GM21723 (cell line): ENCODE results near the gene CTBP1.

Experiments used
- ATAC-seq: cut with Tn5 transposase; IDR thresholded peaks from one replicate; pipeline ENCODE4 v1.9.1; 2021; ENCODE audit warnings: mild to moderate bottlenecking, moderate library complexity; ENCODE audit not compliant: unreplicated experiment

Gene CTBP1

GRCh38 chr4:1225272-1226143, 23.4 kb downstream of the CTBP1 start:
- no peak for ATAC-seq

GRCh38 chr4:1223841-1224809, 24.8 kb downstream of the CTBP1 start:
- ATAC-seq: no peak

DNA sequence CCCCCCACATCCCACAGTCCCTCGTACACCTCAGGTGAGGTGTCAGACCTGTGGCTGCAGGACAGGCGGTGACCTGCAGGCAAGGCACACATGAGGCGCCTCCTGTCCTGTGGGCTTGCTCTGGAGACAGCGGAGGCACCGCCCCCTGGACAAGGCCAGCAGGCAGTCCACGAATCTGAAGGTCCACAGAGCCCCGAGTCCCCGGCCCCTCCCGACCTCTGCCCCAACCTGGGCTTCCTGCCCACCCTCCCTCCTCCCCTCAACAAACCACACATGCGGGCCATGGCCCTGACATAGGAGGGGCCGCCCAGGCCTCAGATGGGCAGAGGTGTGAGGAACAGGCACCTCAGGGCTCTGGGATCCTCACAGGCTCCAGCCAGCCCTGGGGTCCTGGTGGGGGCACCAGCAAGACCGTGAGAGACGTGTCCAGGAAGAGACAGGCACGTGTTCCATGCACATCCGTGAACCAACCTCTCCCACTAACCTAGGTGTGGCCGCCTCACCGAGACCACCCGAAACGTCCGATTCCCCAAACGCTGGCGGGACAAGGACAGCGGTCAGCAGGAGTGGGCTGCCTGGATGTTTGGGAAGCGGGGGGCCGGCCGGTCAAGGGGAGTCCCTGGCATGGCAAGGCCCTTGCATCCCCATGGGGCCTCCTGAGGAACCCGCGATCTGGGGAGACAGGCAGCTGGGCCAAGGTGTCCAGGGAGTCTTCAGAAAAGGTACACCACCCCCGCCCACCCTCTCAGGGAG, 25.8 kb downstream of the CTBP1 start:
- no peak for ATAC-seq

GRCh38 chr4:1222036-1222789, 26.7 kb downstream of the CTBP1 start:
- no peak for ATAC-seq

DNA sequence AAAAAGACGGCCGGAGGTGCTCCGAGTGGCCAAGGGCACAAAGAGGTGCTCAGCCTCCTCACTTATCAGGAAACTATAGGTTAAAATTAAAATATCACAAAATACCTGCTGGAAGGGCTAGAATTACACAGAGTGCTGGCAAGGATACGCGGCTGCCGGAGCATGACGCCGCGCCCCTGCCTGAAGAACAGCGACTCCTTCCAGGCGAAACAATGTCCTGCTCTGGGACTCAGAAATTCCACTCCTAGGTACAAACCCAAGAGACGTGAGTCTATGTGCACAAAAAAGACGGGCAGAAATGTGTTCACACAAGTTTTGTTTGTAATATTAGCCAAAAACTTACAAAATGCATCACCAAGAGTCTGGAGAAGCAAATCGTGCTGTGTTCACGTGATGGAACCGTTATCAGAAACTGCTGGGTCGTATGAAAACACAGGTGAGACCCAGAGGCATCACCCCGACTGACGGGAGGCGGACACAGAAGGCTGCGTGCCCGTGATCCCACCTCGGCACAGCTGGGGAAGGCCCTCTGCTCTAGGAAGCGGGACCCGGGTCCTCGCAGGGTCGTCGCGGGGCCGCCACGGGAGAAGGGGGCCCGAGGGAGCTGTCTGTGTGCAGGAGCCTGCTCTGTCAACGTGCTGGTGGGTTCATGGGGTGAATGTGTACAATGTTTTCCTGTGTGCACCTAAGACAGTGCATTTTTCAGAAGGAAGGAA, 27.6 kb downstream of the CTBP1 start:
- no peak for ATAC-seq

DNA sequence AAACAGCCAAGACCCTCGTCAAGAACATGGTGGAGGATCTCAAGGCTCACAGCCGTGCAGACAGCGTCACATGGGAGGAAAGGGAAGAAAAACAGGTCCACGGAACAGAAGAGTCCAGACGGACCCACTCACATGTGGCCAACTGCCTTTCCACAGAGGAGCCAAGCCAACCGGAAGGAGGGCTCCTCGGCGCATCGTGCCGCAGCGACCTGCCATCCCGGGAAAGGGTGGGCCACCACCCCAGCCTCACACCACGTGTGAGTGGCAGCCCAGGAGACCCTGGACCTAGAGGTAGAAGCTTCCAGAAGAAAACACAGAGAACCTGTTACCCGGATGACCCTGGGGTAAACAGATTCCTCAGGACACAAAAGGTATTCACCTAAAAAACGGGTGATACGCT, 28.4 kb downstream of the CTBP1 start:
- ATAC-seq: no peak

DNA sequence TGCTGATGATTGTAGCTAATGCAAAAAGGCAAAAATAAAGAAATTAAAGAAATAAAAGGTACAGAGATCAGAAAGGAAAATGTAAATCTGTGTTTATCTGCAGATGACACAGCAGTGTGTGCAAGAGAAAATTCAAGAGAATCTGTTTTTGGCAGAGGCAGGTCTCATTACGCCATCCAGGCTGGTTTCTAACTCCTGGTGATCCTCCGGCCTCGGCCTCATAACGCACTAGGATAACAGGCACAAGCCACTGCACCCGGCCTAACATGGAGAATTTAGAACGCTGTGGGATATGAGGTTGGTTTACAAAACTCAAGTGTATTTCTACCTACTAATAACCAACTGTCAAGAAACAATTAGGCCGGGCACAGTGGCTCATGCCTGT, 29.4 kb downstream of the CTBP1 start:
- no peak for ATAC-seq

DNA sequence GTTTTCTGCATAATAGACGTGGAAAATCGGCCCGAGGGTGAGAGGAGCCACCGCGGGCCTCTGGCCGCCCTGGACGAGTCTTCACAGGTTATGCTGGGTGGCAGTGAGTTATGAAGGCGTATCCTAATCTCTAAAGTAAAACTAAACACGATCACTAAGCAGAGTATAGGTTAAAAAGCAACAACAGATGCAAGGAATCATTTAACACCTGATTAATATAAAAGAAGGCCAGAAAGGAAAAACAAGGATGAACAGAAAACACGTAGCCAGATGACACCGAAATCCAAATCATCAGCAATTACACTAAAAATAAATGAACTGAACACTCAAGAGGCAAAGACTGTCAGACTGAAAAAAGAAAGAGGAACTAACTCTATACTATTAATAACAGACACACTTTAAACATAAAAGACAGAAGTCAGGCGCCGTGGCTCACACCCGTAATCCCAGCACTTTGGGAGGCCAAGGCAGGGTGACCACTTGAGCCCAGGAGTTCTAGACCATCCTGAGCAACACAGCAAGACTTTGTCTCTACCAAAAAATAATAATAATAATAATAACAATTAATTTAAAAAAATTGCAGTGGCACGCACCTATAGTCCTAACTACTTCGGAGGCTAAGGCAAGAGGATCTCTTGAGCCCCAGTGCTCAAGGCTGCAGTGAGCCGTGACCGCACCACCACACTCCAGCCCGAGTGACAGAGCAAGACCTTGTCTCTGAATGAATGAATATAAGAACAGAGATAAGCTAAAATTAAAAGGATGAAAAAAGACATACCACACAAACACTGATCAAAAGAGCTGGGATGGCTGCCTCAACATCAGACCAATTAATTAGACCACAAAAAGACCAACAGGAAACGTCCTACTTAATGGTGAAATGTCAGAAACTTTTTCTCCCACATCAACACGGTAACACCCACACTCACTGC, 30.0 kb downstream of the CTBP1 start:
- peak; percentile 66 for ATAC-seq

DNA sequence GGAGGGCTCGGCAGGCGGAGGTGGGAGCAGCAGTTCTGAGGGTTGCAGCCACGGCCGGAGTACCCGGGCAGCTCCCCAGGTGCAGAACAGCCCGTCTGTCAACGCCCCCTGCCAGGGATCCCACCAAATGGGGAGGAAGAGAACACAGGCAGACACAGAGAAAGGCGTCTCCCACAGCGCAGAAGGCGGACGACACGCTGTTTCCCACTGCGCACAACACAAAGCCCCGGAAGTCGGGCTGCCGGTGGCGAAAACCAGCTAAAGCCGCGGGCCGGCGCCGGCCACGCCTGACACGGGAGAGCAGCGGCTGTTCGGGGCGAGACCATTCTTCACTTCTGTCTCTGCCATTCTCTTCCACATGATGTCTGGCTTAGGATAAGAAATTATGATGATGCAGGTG, 31.6 kb downstream of the CTBP1 start:
- no peak for ATAC-seq

DNA sequence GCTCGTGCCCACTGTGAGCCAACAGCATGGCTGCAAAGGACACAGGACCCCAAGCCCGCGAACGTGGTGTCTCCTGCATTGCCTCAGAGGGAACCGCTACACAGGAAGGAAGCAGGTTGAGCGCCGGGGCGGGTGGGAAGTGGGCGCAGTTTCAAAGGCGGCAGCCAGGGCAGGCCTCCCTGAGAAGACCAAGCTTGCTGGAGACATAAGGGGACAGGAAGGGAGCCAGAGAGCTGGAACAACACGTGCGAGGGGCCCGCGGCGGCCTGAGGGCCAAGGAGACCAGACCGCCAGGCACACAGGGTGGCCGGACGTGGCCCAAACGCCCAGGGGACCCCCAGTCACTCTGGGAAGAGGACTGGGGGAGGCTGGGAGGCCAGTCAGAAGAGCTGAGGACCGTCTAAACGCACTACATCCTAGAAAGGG, 32.0 kb downstream of the CTBP1 start:
- no peak for ATAC-seq

GRCh38 chr4:1216076-1216614, 32.8 kb downstream of the CTBP1 start:
- ATAC-seq: no peak

DNA sequence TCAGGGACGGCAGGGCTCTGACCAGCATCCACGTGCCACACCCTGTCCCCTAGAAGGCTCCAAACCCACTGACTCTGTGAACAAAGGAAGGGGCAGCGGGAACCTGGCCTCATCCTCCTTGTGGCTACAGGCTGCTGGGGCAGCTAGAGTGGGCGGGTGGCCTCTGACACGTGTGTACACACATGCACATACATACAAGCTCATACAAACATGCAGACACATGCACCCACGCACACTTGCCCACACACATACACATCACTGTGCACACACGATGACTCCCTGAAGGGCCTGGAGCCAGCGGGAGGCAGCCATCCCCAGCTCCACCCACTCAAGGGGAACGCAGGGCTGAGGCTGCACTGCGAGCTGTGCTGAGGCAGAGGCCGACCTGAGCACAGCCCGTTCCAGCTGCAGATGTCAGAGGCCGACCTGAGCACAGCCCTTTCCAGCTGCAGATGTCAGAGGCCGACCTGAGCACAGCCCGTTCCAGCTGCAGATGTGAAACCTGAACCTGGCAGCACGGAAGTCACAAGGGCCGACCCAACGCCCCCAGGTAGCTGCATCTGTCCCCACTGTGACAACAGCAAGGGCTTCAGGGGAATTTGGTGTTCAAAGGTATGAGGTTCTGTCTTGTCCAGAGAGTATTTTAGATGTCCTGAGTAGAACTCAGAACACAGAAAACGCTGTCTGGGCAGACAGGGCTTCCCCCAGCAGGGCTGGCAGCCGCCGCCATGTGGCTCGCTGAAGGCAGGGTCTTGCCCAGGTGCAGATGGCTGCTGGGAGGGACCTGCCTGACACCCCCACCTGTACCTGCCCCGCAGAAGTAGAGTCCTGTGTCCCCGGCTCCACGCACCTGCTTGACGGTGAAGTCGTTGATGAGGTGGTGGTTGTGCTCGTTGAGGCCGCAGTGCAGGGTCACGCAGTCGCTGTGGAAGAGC, 33.5 kb downstream of the CTBP1 start:
- peak; percentile 61 for ATAC-seq

- no peak for ATAC-seq
Measured at GRCh38 chr4:1214101-1215095, 34.5 kb downstream of the CTBP1 start.

- no peak for ATAC-seq
Measured at GRCh38 chr4:1213336-1213995, 35.5 kb downstream of the CTBP1 start.

GRCh38 chr4:1212546-1213335, 36.2 kb downstream of the CTBP1 start:
- no peak for ATAC-seq
